ENCODE results near the gene AHDC1. TPM values are rescaled to one million over a fixed set of nuclear protein-coding genes. Genes with fewer than 3 reads are reported as not detected.
A peak's percentile ranks its signal among the peaks of the same experiment; 100 is the strongest.

Gene AHDC1
- total RNA-seq, 1 donor from 2014 or later = 124 TPM

- no peak for DNase-seq (ENCODE audit: extremely low spot score, unreplicated experiment)
- Mint-ChIP-seq H3K27me3 (ENCODE audit: unreplicated experiment) (no peaks in the 10 kb centered on the region), H3K4me3 (ENCODE audit: unreplicated experiment) (peak overlapping the region; percentile 22), H3K36me3 (ENCODE audit: unreplicated experiment) (no peaks in the 10 kb centered on the region), H3K9me3 (ENCODE audit: unreplicated experiment) (no peaks in the 10 kb centered on the region), H3K4me1 (ENCODE audit: unreplicated experiment) (peaks cover 20% of the 10 kb centered on the region), H3K27ac (ENCODE audit: unreplicated experiment) (no peak overlapping the region)
- no peak for TF ChIP-seq CTCF (IDR thresholded peaks at IDR 0.05)
These were observed 31.6 kb upstream of the AHDC1 start for GRCh38 chr1:27635396-27636142.

DNA sequence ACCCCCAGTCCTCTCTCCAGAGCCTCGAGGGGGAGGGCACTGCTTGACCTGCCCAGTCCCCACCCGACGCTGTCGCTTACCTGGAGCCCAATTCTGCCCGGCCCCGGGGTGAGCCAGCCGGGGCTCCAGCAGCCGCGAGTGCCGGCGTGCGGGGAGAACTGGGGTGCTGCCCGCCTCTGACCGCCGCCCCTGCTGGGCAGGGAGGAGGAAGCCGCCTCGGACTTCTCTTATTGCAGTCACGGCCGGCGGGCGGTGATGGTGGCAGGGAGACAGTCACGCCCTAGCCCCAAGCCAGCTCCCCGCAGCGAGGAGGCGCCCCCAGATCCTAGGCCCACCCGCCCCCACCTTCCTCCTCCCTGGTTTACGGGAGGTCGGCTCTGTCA lies 31.0 kb upstream of the AHDC1 start, which contains the start of gene FGR:
TSS of gene FGR (minus strand) at position 201 of the 383 bp plus-strand sequence. CDS start 11,269 bp downstream, outside the sequence.
- Mint-ChIP-seq H3K4me1 (ENCODE audit: unreplicated experiment) (peaks cover 20% of the 10 kb centered on the region), H3K9me3 (ENCODE audit: unreplicated experiment) (no peaks in the 10 kb centered on the region), H3K4me3 (ENCODE audit: unreplicated experiment) (peak within 1 kb of the TSS; percentile 42), H3K27me3 (ENCODE audit: unreplicated experiment) (no peaks in the 10 kb centered on the region), H3K27ac (ENCODE audit: unreplicated experiment) (no peak within 1 kb of the TSS), H3K36me3 (ENCODE audit: unreplicated experiment) (no peaks in the 10 kb centered on the region)
- TF ChIP-seq CTCF (IDR thresholded peaks at IDR 0.05) = no peak
- DNase-seq (ENCODE audit: extremely low spot score, unreplicated experiment) = no peak

- Mint-ChIP-seq H3K4me3 (ENCODE audit: unreplicated experiment) (peak overlapping the region; percentile 42), H3K27ac (ENCODE audit: unreplicated experiment) (no peak overlapping the region), H3K36me3 (ENCODE audit: unreplicated experiment) (no peaks in the 10 kb centered on the region), H3K9me3 (ENCODE audit: unreplicated experiment) (no peaks in the 10 kb centered on the region), H3K27me3 (ENCODE audit: unreplicated experiment) (no peaks in the 10 kb centered on the region), H3K4me1 (ENCODE audit: unreplicated experiment) (peaks cover 20% of the 10 kb centered on the region)
- no peak for TF ChIP-seq CTCF (IDR thresholded peaks at IDR 0.05)
- no peak for DNase-seq (ENCODE audit: extremely low spot score, unreplicated experiment)
These were observed 30.4 kb upstream of the AHDC1 start for GRCh38 chr1:27634177-27634984.

GRCh38 chr1:27633640-27634176 lies 29.8 kb upstream of the AHDC1 start:
- DNase-seq (ENCODE audit: extremely low spot score, unreplicated experiment) = no peak
- Mint-ChIP-seq H3K9me3 (ENCODE audit: unreplicated experiment) (no peaks in the 10 kb centered on the region), H3K4me1 (ENCODE audit: unreplicated experiment) (peaks cover 26% of the 10 kb centered on the region), H3K27me3 (ENCODE audit: unreplicated experiment) (no peaks in the 10 kb centered on the region), H3K4me3 (ENCODE audit: unreplicated experiment) (peak overlapping the region; percentile 29), H3K36me3 (ENCODE audit: unreplicated experiment) (no peaks in the 10 kb centered on the region), H3K27ac (ENCODE audit: unreplicated experiment) (no peak overlapping the region)
- no peak for TF ChIP-seq CTCF (IDR thresholded peaks at IDR 0.05)

DNA sequence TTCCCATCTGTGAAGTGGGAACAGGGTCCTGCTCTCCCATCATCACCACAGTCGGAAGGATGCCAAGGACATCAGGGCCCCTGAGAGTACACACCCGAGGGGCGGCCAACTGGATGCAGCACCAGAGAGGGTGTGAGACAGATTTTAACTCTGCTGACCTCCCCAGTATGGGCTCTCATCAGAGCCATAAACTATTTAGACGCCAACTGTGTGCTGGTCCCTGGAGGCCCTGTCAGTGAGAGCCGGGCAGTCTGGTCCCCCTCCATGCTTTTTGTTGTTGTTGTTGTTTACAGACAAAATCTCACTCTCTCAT lies 29.3 kb upstream of the AHDC1 start:
- no peaks in the 10 kb centered on the region for H3K27me3 Mint-ChIP-seq (ENCODE audit: unreplicated experiment)
- no peak overlapping the region for H3K27ac Mint-ChIP-seq (ENCODE audit: unreplicated experiment)
- DNase-seq (ENCODE audit: extremely low spot score, unreplicated experiment) = no peak
- no peak for TF ChIP-seq CTCF (IDR thresholded peaks at IDR 0.05)
- H3K36me3 Mint-ChIP-seq (ENCODE audit: unreplicated experiment) = no peaks in the 10 kb centered on the region
- H3K4me3 Mint-ChIP-seq (ENCODE audit: unreplicated experiment) = no peak overlapping the region
- no peaks in the 10 kb centered on the region for H3K9me3 Mint-ChIP-seq (ENCODE audit: unreplicated experiment)
- peaks cover 26% of the 10 kb centered on the region for H3K4me1 Mint-ChIP-seq (ENCODE audit: unreplicated experiment)
